H9 (cell line): ENCODE measurements around the gene JARID2. TPM values are rescaled to one million over a fixed set of nuclear protein-coding genes. Genes with fewer than 3 reads are reported as not detected.

Experiments
- DNase-seq: peaks from one replicate; pipeline ENCODE4 v3.0.0-alpha.2; 2017
- H2AFZ ChIP-seq: one replicate; pipeline ENCODE4 v1.6.1; 2013; ENCODE audit warnings: mild to moderate bottlenecking, low read length, control low read depth, moderate library complexity
- H2AK5ac ChIP-seq: 2 replicates; pipeline ENCODE4 v1.6.1; 2013; ENCODE audit warnings: low read length, control low read depth, mixed read lengths; ENCODE audit not compliant: insufficient read length
- H2BK120ac ChIP-seq: one replicate; pipeline ENCODE4 v1.6.1; 2013; ENCODE audit warnings: low read depth, mild to moderate bottlenecking, low read length, control low read depth, inconsistent platforms; ENCODE audit not compliant: poor library complexity, severe bottlenecking
- H2BK12ac ChIP-seq: 2 replicates; pipeline ENCODE4 v1.6.1; 2013; ENCODE audit warnings: low read length, control low read depth, mixed read lengths, low read depth; ENCODE audit not compliant: insufficient read length
- H2BK15ac ChIP-seq: 2 replicates; pipeline ENCODE4 v1.6.1; 2013; ENCODE audit warnings: low read depth, low read length, control low read depth
- H2BK20ac ChIP-seq: one replicate; pipeline ENCODE4 v1.6.1; 2013; ENCODE audit warnings: low read depth, mild to moderate bottlenecking, low read length, control low read depth, inconsistent platforms; ENCODE audit not compliant: poor library complexity, severe bottlenecking
- H2BK5ac ChIP-seq: 2 replicates; pipeline ENCODE4 v1.6.1; 2013; ENCODE audit warnings: low read length, control low read depth, mixed read lengths; ENCODE audit not compliant: insufficient read length
- H3K14ac ChIP-seq: 2 replicates; pipeline ENCODE4 v1.6.1; 2013; ENCODE audit warnings: low read length, control low read depth; ENCODE audit not compliant: insufficient read depth
- H3K18ac ChIP-seq: 2 replicates; pipeline ENCODE4 v1.6.1; 2013; ENCODE audit warnings: low read depth, mild to moderate bottlenecking, mixed read lengths, low read length, control low read depth; ENCODE audit not compliant: insufficient read length
- H3K23ac ChIP-seq: 2 replicates; pipeline ENCODE4 v1.6.1; 2013; ENCODE audit warnings: low read length, control low read depth, mixed read lengths, low read depth; ENCODE audit not compliant: insufficient read length
- H3K23me2 ChIP-seq: 2 replicates; pipeline ENCODE4 v1.6.1; 2013; ENCODE audit warnings: low read depth, mild to moderate bottlenecking, mixed read lengths, low read length, control low read depth; ENCODE audit not compliant: insufficient read length, poor library complexity, severe bottlenecking
- H3K27ac ChIP-seq: 2 replicates; pipeline ENCODE4 v1.5.1; 2013; ENCODE audit warnings: low read length, control low read depth, mixed read lengths, low read depth; ENCODE audit not compliant: insufficient read length
- H3K27me3 ChIP-seq: 2 replicates; pipeline ENCODE4 v1.6.1; 2013; ENCODE audit warnings: low read length, control low read depth, inconsistent platforms; ENCODE audit not compliant: insufficient read depth
- H3K4ac ChIP-seq: 2 replicates; pipeline ENCODE4 v1.6.1; 2013; ENCODE audit warnings: low read depth, mild to moderate bottlenecking, control low read depth, inconsistent platforms, low read length, moderate library complexity
- H3K4me1 ChIP-seq: 2 replicates; pipeline ENCODE4 v1.6.1; 2013; ENCODE audit warnings: low read length, control low read depth, inconsistent platforms; ENCODE audit not compliant: insufficient read depth
- H3K4me2 ChIP-seq: 2 replicates; pipeline ENCODE4 v1.6.1; 2013; ENCODE audit warnings: low read length, control low read depth, mixed read lengths; ENCODE audit not compliant: insufficient read length, insufficient read depth
- H3K56ac ChIP-seq: 2 replicates; pipeline ENCODE4 v1.6.1; 2013; ENCODE audit warnings: low read depth, mild to moderate bottlenecking, mixed read lengths, low read length, control low read depth; ENCODE audit not compliant: insufficient read length
- H3K79me1 ChIP-seq: 2 replicates; pipeline ENCODE4 v1.6.1; 2013; ENCODE audit warnings: low read depth, mild to moderate bottlenecking, moderate library complexity, low read length, control low read depth, inconsistent platforms; ENCODE audit not compliant: insufficient read depth, poor library complexity, severe bottlenecking
- H3K79me2 ChIP-seq: 2 replicates; pipeline ENCODE4 v1.6.1; 2013; ENCODE audit warnings: low read length, control low read depth, inconsistent platforms; ENCODE audit not compliant: insufficient read depth
- H3K9ac ChIP-seq: 2 replicates; pipeline ENCODE4 v1.6.1; 2013; ENCODE audit warnings: low read length, control low read depth, mixed read lengths; ENCODE audit not compliant: insufficient read length; ENCODE audit errors: extremely low read depth
- H3K9me3 ChIP-seq: one replicate; pipeline ENCODE4 v1.6.1; 2013; ENCODE audit warnings: low read depth, low read length, inconsistent platforms; ENCODE audit not compliant: control insufficient read depth
- H3T11ph ChIP-seq: one replicate; pipeline ENCODE4 v1.6.1; 2013; ENCODE audit warnings: mild to moderate bottlenecking, low read length, control low read depth, inconsistent platforms
- H4K20me1 ChIP-seq: one replicate; pipeline ENCODE4 v1.6.1; 2013; ENCODE audit not compliant: control insufficient read depth, insufficient read length, insufficient read depth
- H4K5ac ChIP-seq: 2 replicates; pipeline ENCODE4 v1.6.1; 2013; ENCODE audit warnings: low read depth, mild to moderate bottlenecking, mixed read lengths, low read length, control low read depth; ENCODE audit not compliant: insufficient read length
- H4K8ac ChIP-seq: replicated peaks from 2 replicates; pipeline ENCODE4 v1.6.1; 2013; ENCODE audit warnings: low read length, control low read depth, mixed read lengths, low read depth; ENCODE audit not compliant: insufficient read length
- H4K91ac ChIP-seq: 2 replicates; pipeline ENCODE4 v1.6.1; 2013; ENCODE audit warnings: low read depth, mild to moderate bottlenecking, moderate library complexity, mixed read lengths, low read length, control low read depth; ENCODE audit not compliant: insufficient read length
- H3K27ac Mint-ChIP-seq, 3 experiments: 2 replicates in 2 of 3; 3 replicates in 1 of 3; pipeline ENCODE4 v1.8.0; 2020 to 2021; ENCODE audit warnings: mixed read lengths in 3 of 3, mild to moderate bottlenecking in 1 of 3, moderate library complexity in 1 of 3
- H3K27me3 Mint-ChIP-seq: 2 replicates; pipeline ENCODE4 v1.8.0; 2021; ENCODE audit warnings: low read depth, mild to moderate bottlenecking, moderate library complexity, mixed read lengths
- H3K36me3 Mint-ChIP-seq, 3 experiments: 2 replicates in 2 of 3; 3 replicates in 1 of 3; pipeline ENCODE4 v1.8.0; 2020 to 2021; ENCODE audit warnings: low read depth in 3 of 3, mixed read lengths in 3 of 3; ENCODE audit not compliant: insufficient read depth in 1 of 3
- H3K4me1 Mint-ChIP-seq, 2 experiments: 2 replicates each; pipeline ENCODE4 v1.8.0; 2020; ENCODE audit warnings: mixed read lengths in 2 of 2
- H3K4me3 Mint-ChIP-seq, 2 experiments: 2 replicates in 1 of 2; 3 replicates in 1 of 2; pipeline ENCODE4 v1.8.0; 2020 to 2021; ENCODE audit warnings: mild to moderate bottlenecking in 2 of 2, mixed read lengths in 2 of 2, moderate library complexity in 1 of 2
- H3K9me3 Mint-ChIP-seq, 2 experiments: 2 replicates in 1 of 2; 3 replicates in 1 of 2; pipeline ENCODE4 v1.8.0; 2020; ENCODE audit warnings: mild to moderate bottlenecking in 2 of 2, mixed read lengths in 2 of 2, moderate library complexity in 1 of 2
- CTCF ChIP-seq: fragments of 200-600 bp; sonication (generic); conservative IDR thresholded peaks from 3 replicates; pipeline ENCODE4 v1.8.0; 2021; ENCODE audit warnings: antibody characterized with exemption, mild to moderate bottlenecking
- WGBS: extraction: QIAGEN DNeasy Blood & Tissue Kit; methylation state at CpG from one replicate; pipeline ENCODE4 v1.1.7; 2013; ENCODE audit warnings: missing lambda C conversion rate, low lambda C conversion rate, mixed read lengths; ENCODE audit not compliant: insufficient read length; ENCODE audit errors: extremely low coverage; 5-methylcytosine and 5-hydroxymethylcytosine counted together
- total RNA-seq: library from RNA; stranded (reverse); gene quantifications from 2 replicates; pipeline ENCODE4 v1.2.1, GENCODE V29; 2021

Gene JARID2
- total RNA-seq, 1 experiment from 2014 or later: 174 TPM

- no peak overlapping the region for H3K4me3 Mint-ChIP-seq
- WGBS: no CpG with 5 or more reads among the region's 5 CpGs
- H4K20me1 ChIP-seq: no peaks in the 10 kb centered on the region
Measured at GRCh38 chr6:15296249-15296648, 50.4 kb downstream of the JARID2 start.

More at GRCh38 chr6:15296249-15296648, 50.4 kb downstream of the JARID2 start:
- Histone ChIP-seq H3K56ac (no peak overlapping the region), H3K27me3 (no peaks in the 10 kb centered on the region), H3K27ac (no peak overlapping the region), H2BK120ac (no peak overlapping the region), H3K23me2 (no peaks in the 10 kb centered on the region), H3K18ac (no peak overlapping the region), H4K5ac (no peak overlapping the region), H2BK15ac (no peak overlapping the region), H2BK20ac (no peak overlapping the region), H3K23ac (no peak overlapping the region), H3K79me1 (no peaks in the 10 kb centered on the region), H2AK5ac (no peak overlapping the region), H3K9me3 (no peaks in the 10 kb centered on the region), H3K4ac (no peak overlapping the region), H4K8ac (no peak overlapping the region), H3K4me1 (peaks cover 14% of the 10 kb centered on the region; the same call in 1 of the 2 replicates), H3K9ac (no peak overlapping the region), H2BK5ac (no peak overlapping the region), H2AFZ (no peak overlapping the region), H4K91ac (no peak overlapping the region), H3K4me2 (no peak overlapping the region), H3T11ph (no peak overlapping the region), H3K79me2 (peaks cover 92% of the 10 kb centered on the region), H3K14ac (no peak overlapping the region), H2BK12ac (no peak overlapping the region)
- no peaks in the 10 kb centered on the region for H3K9me3 Mint-ChIP-seq
- H3K27me3 Mint-ChIP-seq: no peaks in the 10 kb centered on the region
- H3K36me3 Mint-ChIP-seq: peaks cover under 1 to 16% (median 9%) of the 10 kb centered on the region in 3 experiments; a peak in 5 of 7 replicates
- DNase-seq: no peak
- TF ChIP-seq CTCF: no peak
- peaks cover 67 to 69% of the 10 kb centered on the region in 2 experiments for H3K4me1 Mint-ChIP-seq
- peak overlapping the region in 1 of 3 experiments; percentile 65; a peak in 1 of 7 replicates for H3K27ac Mint-ChIP-seq
